Measurements from ENCODE around the gene ADD3. TPM values are rescaled to one million over a fixed set of nuclear protein-coding genes. Genes with fewer than 3 reads are reported as not detected.

The ADD3 gene
- total RNA-seq, 2 donors from 2014 or later, result 158 to 377 TPM

- Histone ChIP-seq H3K4me1 (peaks cover 0 to 38% of the 10 kb centered on the region in 2 donors), H3K4me3 (no peak overlapping the region), H3K27me3 (no peaks in the 10 kb centered on the region), H3K27ac (peak overlapping the region in 1 of 2 donors; percentile 36), H3K9me3 (no peaks in the 10 kb centered on the region), H3K36me3 (no peaks in the 10 kb centered on the region)
- DNase-seq (ENCODE audit: low spot score), result no peak
- TF ChIP-seq, protein P1, sequence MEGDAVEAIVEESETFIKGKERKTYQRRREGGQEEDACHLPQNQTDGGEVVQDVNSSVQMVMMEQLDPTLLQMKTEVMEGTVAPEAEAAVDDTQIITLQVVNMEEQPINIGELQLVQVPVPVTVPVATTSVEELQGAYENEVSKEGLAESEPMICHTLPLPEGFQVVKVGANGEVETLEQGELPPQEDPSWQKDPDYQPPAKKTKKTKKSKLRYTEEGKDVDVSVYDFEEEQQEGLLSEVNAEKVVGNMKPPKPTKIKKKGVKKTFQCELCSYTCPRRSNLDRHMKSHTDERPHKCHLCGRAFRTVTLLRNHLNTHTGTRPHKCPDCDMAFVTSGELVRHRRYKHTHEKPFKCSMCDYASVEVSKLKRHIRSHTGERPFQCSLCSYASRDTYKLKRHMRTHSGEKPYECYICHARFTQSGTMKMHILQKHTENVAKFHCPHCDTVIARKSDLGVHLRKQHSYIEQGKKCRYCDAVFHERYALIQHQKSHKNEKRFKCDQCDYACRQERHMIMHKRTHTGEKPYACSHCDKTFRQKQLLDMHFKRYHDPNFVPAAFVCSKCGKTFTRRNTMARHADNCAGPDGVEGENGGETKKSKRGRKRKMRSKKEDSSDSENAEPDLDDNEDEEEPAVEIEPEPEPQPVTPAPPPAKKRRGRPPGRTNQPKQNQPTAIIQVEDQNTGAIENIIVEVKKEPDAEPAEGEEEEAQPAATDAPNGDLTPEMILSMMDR (IDR thresholded peaks at IDR 0.05), result no peak
Observed at GRCh38 chr10:110022716-110023504, 15.1 kb downstream of the ADD3 start.

- H3K27me3 ChIP-seq, result no peaks in the 10 kb centered on the region
- TF ChIP-seq, protein P1 (IDR thresholded peaks at IDR 0.05), result no peak
- DNase-seq (ENCODE audit: low spot score), result no peak
- no peaks in the 10 kb centered on the region for H3K9me3 ChIP-seq
- H3K4me3 ChIP-seq, result no peak overlapping the region
- H3K27ac ChIP-seq, result no peak overlapping the region
- no peaks in the 10 kb centered on the region for H3K36me3 ChIP-seq
- H3K4me1 ChIP-seq, result peaks cover 0 to 35% of the 10 kb centered on the region in 2 donors
Observed at GRCh38 chr10:110023785-110024465, 16.1 kb downstream of the ADD3 start.

GRCh38 chr10:110029450-110029849 lies 21.7 kb downstream of the ADD3 start:
- H3K9me3 ChIP-seq, result no peaks in the 10 kb centered on the region
- H3K36me3 ChIP-seq, result no peaks in the 10 kb centered on the region
- TF ChIP-seq, protein P1 (IDR thresholded peaks at IDR 0.05), result no peak
- no peak overlapping the region for H3K27ac ChIP-seq
- H3K27me3 ChIP-seq, result no peaks in the 10 kb centered on the region
- DNase-seq (ENCODE audit: low spot score), result no peak
- H3K4me3 ChIP-seq, result no peak overlapping the region
- H3K4me1 ChIP-seq, result peaks cover 0 to 30% of the 10 kb centered on the region in 2 donors

DNA sequence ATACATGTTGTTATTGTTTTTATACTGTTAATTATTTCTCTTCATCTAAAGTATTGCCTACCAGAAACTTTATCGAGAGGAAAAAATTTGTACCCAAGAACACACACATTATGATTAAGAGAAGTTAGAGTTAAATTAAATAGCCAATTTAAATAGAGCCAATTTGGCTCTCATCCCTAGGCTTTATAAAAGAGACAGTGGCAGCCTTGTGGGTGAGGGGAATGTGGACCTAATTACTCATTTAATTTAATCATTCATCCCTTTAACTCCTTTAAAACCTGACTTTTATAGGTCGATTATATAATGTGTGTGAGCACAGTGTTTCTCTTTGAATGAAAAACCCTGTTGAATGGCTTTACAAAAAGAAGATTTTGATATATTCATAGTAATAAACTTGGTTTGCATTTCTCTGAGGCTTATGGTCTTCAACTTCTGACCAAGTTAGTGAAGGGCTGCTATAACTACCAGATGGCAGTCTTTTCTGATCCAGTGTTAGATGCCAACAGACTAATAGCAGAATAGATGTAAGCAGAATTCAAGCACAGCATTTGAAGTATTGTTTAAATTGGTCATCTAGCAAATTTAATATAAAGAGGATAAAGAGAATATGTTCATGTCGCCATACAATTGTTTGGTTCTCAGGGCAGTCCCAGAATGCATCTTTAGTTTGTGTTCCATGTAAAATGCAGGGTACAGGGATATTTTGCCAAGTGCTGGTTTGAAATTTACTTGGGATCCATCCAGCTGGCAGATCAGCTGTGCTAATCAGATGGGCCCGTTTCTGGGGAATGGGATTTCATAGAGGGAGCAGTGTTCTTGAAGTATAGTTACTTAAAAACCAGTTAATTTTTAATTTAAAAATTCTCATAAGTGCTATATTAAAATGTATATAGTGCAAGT lies 25.3 kb downstream of the ADD3 start:
- Histone ChIP-seq H3K4me1 (peaks cover 0 to 37% of the 10 kb centered on the region in 2 donors), H3K36me3 (no peaks in the 10 kb centered on the region), H3K4me3 (no peak overlapping the region), H3K9me3 (no peaks in the 10 kb centered on the region), H3K27me3 (no peaks in the 10 kb centered on the region), H3K27ac (peak overlapping the region; percentile 25 to 62)
- DNase-seq (ENCODE audit: low spot score), result no peak
- TF ChIP-seq, protein P1 (IDR thresholded peaks at IDR 0.05), result no peak

- Histone ChIP-seq H3K36me3 (no peaks in the 10 kb centered on the region), H3K27me3 (no peaks in the 10 kb centered on the region), H3K4me3 (no peak overlapping the region), H3K27ac (peak overlapping the region; percentile 25 to 62), H3K4me1 (peaks cover 0 to 37% of the 10 kb centered on the region in 2 donors), H3K9me3 (no peaks in the 10 kb centered on the region)
- DNase-seq (ENCODE audit: low spot score), result no peak
- TF ChIP-seq, protein P1 (IDR thresholded peaks at IDR 0.05), result no peak
Observed at GRCh38 chr10:110033701-110034235, 26.0 kb downstream of the ADD3 start.

Data from right atrium auricular region (tissue), 2 donors.